GM18520 (cell line): ENCODE data around the gene C2CD3.
"Not testable (repeated sequence)": the region's sequence is repeated elsewhere in the genome, so short reads cannot be mapped to it uniquely, and the experiment has no call there.

Source experiments
- ATAC-seq: cut with Tn5 transposase; IDR thresholded peaks from one replicate; pipeline ENCODE4 v1.9.1; 2021; ENCODE audit not compliant: unreplicated experiment

The C2CD3 gene

DNA sequence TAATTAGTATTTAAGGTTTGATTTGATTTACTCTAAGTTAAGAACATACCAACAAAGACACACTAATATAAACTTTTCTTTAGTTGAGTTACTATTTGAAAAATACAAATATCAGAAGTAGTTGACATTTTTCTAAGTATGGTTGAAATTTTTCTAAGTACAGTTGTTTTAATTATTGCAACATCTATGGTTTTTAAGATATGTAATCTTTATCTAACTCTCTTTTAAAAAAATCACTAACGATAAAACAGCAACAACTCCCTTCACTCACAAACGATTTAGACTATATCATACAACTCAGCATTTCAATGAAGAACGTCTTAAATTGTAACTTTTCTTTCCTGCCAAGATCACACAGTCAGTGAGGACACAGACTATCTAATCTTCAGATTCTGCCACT is 2.0 kb downstream of the C2CD3 start:
- no peak for ATAC-seq

DNA sequence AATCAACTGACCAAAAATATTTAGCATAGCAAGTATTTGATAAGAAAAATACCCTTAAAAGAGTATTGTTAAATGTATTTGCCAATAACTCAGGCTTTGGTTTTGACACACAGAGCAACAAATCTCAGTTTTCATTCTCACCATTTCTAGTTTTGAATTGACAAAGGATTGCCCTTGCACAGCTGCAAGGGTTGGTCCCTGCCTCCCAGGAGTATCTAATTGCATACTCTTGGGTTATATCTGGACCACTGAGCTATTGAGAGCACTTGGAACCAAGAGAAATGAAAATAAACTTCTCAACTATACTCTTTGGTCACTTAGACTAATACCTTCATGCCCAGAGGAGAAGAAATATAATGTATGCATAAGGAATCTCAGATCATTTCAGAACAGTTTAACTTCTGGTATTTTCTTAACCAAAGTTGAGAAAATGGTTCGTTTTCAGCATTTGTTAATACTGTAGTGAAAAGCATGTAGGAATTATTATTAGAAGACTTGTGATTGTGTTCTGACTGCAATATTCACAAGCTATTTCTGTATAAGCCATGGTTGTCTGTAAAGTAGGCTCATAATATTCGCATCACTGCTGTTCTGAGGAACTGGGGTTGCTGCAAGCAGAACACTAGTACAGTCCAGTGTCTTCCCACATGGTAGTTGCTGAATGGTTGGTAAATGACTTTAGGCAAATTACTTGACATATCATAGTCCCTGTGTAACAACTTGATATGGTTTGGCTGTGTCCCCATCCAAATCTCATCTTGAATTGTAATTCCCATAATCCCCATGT is 7.9 kb downstream of the C2CD3 start:
- ATAC-seq: no peak

- ATAC-seq: no peak
These were observed 11.2 kb downstream of the C2CD3 start for GRCh38 chr11:74159642-74160041.

DNA sequence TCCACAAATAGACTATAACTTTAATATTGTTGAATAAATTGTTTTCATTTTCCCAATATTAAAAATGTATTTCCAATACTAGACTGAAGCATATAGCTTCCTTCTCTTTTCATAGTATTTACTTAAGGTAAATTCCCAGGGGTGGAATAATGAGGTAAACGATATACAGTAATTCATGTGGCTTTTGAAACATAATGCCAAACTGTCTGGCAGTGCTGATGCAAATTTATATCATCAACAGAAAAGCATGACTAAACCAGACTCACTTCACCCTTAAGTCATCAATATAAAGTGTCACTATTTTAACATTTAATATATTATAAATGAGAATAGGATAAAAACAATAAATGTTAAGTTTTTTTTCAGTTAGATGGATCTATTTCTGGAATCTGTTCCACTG is 13.6 kb downstream of the C2CD3 start:
- no peak for ATAC-seq

- ATAC-seq: no peak
These were observed 16.1 kb downstream of the C2CD3 start for GRCh38 chr11:74154620-74155281.

- ATAC-seq: no peak
These were observed 17.6 kb downstream of the C2CD3 start for GRCh38 chr11:74153224-74153623.

GRCh38 chr11:74147199-74147929 is 23.4 kb downstream of the C2CD3 start:
- no peak for ATAC-seq

DNA sequence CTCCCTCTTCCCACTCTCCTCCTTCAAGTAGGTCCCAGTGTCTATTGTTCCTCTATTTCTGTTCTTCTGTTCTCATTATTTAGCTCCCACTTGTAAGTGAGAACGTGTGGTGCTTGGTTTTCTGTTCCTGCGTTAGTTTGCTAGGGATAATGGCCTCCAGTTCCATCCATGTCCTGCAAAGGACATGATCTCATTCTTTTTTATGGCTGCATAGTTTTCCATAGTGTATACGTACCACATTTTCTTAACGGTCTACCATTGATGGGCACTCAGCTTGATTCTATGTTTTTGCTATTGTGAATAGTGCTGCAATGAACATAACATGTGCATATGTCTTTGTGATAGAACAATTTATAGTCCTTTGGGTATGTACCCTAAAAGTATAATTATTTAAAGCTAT is 26.2 kb downstream of the C2CD3 start:
- no peak for ATAC-seq

GRCh38 chr11:74142624-74143023 is 28.2 kb downstream of the C2CD3 start:
- ATAC-seq: no peak

GRCh38 chr11:74141908-74142307 is 28.9 kb downstream of the C2CD3 start:
- no peak for ATAC-seq

DNA sequence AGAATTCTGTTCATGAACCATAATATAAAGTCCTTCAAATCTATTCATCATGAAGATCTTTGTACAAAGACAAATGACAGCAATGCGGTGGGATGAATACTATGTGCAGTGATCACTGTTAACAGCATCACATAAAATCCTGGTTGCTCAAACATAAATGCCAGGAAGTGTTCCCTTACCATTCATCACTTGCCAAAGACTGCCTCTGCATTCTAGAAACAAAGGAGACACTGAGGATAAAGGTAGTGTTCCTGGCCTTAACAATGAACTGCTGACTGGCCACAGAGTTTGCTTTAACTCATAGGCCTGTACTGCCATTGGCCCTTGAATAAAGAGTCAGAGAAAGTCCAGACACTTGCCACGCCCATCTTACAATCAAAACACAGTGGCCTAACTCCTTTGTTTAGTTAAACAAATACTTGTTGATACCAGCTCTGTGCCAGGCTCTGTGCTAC is 29.5 kb downstream of the C2CD3 start:
- no peak for ATAC-seq

GRCh38 chr11:74139919-74140431 is 30.8 kb downstream of the C2CD3 start:
- ATAC-seq: not testable (repeated sequence)

GRCh38 chr11:74139151-74139918 is 31.5 kb downstream of the C2CD3 start:
- no peak for ATAC-seq

GRCh38 chr11:74138572-74138971 is 32.2 kb downstream of the C2CD3 start:
- no peak for ATAC-seq

DNA sequence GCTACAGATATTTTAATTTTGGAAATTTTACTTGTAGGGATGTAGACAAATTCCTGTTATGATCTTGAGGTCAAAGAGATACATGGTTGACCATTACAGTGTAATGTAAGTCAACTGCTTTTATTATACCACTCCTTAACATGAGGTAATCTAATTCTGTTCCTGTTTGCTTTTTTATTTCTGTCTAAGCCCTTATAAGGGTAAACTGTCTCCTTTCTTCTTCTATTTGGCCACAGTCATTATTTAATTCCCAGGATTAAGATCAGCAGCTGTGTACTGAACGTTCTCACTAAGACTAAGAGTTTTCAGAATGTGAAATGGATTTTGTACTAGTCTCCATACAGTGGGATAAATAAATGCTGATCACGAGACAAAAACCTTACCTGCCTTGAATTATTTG is 32.8 kb downstream of the C2CD3 start:
- ATAC-seq: no peak

GRCh38 chr11:74135127-74135840 is 35.5 kb downstream of the C2CD3 start:
- ATAC-seq: no peak

- no peak for ATAC-seq
These were observed 36.1 kb downstream of the C2CD3 start for GRCh38 chr11:74134661-74135060.

GRCh38 chr11:74133436-74133835 is 37.4 kb downstream of the C2CD3 start:
- ATAC-seq: no peak

- ATAC-seq: no peak
These were observed 38.0 kb downstream of the C2CD3 start for GRCh38 chr11:74132833-74133232.

DNA sequence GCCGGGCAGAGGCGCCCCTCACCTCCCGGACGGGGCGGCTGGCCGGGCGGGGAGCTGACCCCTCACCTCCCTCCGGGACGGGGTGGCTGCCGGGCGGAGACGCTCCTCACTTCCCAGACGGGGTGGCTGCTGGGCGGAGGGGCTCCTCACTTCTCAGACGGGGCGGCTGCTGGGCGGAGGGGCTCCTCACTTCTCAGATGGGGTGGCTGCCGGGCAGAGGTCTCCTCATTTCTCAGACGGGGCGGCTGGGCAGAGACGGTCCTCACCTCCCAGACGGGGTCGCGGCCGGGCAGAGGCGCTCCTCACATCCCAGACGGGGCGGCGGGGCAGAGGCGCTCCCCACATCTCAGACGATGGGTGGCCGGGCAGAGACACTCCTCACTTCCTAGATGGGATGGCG is 41.7 kb downstream of the C2CD3 start:
- not testable (repeated sequence) for ATAC-seq
